NCI-H187 (cell line): ENCODE results near the gene TUT7.
A peak's percentile ranks its signal among the peaks of the same experiment; 100 is the strongest.
"Not testable (repeated sequence)": the region's sequence is repeated elsewhere in the genome, so short reads cannot be mapped to it uniquely, and the experiment has no call there.

Source experiments
- DNase-seq, 2 experiments: peaks; one replicate each; lab custom pipeline; 2025; lab: John Stamatoyannopoulos, UW

Gene TUT7

DNA sequence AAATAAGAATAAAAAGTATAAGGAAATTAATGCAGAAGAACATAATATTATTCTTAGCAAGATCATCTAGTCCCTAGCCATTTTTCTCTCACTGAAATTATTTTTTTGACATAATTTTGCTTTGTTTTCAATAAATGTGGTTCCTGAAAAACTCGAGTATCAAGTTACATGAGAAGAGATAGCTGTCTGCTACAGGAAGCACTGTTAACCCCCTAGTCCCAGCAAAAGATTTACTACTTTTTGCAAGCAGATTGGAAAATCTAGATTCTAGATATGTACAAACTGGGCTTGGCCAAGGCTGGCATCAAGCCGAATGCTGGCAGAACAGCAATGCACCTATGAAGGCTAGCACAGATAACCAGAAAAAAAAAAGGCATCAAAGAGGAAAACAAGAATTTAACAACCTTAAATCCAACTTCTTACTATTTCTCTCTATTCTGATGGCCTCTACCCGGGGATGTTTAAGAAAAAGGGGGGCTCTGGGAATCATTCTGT, 49.9 kb downstream of the TUT7 start:
- DNase-seq: no peak

DNA sequence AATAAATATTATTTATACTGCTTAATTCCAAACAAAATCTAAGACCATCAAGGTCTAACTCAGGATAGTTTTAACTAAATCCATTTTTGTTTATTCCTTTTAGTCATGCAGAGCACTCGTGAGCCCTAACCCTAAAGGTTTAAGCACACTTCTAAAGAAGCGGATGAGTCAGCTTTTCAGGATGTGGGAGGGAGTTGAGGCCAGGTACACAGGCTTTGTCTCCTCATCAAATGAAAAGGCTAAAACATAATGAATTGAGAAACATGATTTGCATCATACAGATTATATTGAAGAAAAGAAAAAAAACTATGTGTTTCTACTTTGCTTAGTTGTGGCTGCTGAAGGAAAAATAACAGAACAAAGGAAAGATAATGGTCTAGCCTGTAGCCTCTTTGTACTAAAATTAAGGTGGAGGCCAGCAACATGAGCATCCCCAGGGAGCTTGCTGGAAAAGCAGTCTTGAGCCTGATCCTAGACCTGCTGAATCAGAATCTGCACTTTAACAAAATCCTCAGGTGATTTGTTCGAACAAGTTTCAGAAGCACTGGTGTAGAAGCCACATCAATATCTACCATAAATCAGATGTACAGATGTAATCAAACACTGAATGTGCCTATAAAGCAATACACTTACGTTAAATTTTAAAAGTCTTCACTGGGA, 50.8 kb downstream of the TUT7 start:
- DNase-seq: no peak

DNA sequence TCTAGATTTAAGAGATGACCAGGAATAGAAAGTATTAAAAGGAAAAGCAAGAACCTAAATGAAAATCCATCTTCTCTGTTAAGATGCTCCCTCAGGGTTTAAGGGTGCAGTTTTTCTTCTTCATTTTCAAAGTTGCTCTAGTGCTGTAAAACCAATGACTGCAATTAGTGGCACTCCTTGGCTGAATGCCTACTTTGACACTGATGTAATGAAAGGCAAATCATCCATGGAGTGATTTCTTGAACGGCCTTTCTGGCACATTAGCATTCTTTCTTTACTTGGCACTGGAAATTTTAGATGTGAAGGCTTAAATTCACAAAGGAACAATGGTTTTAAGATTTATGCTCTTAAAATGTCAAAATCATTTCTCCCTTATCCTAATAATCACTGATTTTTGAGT, 52.5 kb downstream of the TUT7 start:
- no peak for DNase-seq

- DNase-seq: no peak
These were observed 53.5 kb downstream of the TUT7 start for GRCh38 chr9:86300701-86301100.

- no peak for DNase-seq
These were observed 55.3 kb downstream of the TUT7 start for GRCh38 chr9:86298873-86299272.

DNA sequence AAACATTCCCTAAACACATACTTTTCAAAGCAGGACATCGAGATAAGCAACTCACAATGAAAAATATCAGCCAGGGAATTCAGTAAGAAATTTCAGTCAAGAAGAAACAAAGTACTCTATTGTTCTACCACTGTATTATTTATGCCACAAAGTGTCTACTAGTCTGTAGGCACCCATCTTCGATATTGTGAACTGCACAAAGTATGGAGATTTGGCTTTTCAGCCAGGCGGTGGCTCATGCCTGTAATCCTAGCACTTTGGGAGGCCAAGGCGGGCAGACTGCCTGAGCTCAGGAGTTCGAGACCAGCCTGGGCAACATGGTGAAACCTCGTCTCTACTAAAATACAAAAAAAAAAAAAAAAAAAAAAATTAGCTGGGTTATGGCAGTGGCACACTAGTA, 63.9 kb downstream of the TUT7 start:
- not testable (repeated sequence) for DNase-seq

DNA sequence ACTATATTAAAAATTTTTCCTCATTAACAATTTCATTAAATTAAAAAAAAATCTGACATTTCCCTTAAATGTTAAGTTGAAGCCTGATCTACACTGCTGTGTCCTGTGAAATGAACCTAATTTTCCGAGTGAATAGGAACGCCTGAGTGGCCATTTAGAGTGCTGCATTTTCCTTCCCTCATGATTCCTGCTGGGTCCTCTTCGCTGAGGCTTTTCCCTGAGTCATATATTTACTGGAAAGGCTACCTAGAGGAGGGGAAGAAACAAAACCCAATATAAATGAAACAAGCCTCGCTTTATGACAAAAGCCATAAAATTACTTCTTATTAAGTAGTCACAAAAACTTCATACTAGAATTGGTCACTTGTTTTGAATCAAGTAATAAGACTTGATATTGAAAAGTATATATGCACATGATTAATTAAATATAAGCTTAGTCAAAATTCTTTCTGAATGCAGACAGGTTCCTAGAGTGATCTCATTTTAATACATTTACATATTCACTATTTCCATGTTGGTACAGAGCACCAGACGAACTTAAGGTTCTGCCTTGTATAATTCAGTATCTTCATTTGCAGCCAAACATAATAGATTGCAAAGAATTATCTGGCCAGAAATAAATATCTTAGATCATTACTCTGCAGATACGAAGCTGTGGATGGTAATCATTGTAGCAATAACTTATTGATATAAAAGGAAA, 65.6 kb downstream of the TUT7 start:
- DNase-seq: no peak

DNA sequence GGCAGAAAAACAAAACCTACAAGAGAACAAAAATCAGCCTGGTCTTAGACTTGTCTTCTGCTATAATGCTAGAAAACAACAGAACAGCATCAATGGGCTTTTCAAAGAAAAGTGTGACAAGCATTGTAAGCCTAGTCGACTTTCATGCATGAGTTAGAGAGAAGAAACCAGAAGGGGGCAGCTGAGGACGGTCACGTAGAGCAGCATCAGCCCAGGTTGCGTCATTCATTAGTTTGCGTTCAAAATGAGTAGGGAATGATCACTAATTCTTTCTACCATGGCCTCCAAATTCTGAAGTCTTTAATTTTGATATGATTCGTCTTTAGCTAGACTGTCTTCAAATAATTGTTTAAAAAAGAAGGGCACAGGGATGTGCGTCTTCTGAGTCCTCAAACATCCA, 67.2 kb downstream of the TUT7 start:
- no peak for DNase-seq

DNA sequence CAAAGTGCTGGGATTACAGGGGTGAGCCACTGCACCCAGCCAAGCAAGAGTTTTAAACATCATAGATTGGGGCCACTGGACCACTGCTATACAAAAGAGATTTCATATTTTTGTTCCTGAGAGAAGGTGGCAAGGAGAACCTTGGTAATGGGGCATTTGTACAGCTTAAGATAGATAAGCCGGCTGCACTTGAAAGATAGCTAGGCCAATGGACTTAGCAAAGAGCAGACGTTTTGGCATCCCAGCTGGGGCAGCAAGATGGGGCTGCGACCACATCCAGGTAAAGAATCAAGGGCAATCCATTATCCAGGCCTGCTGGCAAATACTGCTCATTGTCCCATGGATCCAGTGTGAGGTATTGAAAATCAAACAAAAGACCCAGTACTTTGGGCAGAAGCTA, 67.9 kb downstream of the TUT7 start:
- no peak for DNase-seq

- DNase-seq: no peak
These were observed 68.9 kb downstream of the TUT7 start for GRCh38 chr9:86285261-86285660.

- DNase-seq: peak in 1 of 2 experiments; percentile 31
These were observed 71.2 kb downstream of the TUT7 start for GRCh38 chr9:86282979-86283535.

GRCh38 chr9:86282077-86282978, 71.9 kb downstream of the TUT7 start, which contains the start of gene ISCA1:
Gene ISCA1 (minus strand): TSS chr9:86282538. CDS start chr9:86282458, 80 bp downstream.
- peak; percentile 55 to 84 for DNase-seq

DNA sequence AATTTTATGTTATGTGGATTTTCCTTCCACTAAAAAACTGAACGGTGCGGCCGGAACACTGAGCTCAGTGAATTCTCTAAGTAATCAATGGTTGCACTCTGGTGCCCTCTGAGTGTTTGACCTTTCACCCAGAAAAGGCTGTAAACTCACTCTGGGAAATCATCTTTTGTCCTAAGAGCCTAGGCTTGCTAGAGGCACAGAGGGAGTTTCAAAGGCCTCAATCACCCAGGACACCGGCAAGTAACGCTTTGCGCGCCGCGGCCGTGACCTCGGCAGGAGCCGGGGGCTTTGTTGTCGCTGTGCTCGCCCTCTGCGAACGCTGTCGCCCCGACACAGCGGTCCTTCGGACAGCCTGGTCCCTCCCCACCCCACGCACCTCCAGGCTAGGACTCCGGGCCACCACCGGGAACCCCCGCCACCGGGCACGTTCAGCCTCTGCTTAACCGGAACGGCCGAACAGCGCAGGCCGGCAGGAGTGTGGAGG, 72.6 kb downstream of the TUT7 start:
- no peak for DNase-seq

GRCh38 chr9:86280580-86280979, 73.6 kb downstream of the TUT7 start:
- no peak for DNase-seq

- DNase-seq: no peak
These were observed 74.4 kb downstream of the TUT7 start for GRCh38 chr9:86279839-86280238.

DNA sequence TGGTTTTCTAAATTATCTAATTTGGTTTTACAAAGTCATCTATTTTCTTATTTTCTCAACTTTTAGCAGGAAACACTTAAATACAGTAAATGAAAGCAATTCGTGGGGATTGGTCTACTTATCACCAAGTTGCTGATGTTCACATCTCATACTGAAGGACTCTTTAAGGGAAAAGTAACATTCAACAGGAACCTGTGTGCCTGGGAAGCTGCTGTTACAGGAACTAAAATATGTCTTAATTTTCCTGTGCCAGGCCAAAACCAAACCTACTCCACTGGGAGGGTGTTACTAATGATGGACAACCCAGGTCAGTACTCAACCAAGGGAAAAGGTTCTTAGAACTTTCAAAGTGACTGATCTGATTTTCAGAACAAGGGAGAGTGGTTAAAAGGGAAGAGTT, 77.1 kb downstream of the TUT7 start:
- DNase-seq: no peak

- no peak for DNase-seq
These were observed 78.2 kb downstream of the TUT7 start for GRCh38 chr9:86275962-86276361.

GRCh38 chr9:86274821-86275643, 79.2 kb downstream of the TUT7 start:
- DNase-seq: no peak

DNA sequence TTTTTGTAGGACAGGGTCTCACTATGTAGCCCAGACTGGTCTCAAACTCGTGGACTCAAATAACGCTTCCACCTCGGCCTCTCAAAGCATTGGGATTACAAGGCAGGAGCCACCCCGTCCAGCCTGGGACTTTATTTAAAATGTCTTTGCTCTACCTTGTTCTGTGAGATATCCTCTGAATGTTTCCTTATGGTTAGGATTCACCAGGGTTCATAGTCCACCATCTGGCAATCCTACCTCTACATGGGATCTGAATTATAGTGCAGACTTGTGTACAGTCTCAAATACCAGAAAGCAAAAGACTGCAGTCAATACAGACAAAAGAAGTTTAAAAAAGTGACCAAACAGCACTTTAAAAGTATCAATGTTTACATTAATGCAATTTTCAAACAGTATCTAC, 82.0 kb downstream of the TUT7 start:
- no peak for DNase-seq

DNA sequence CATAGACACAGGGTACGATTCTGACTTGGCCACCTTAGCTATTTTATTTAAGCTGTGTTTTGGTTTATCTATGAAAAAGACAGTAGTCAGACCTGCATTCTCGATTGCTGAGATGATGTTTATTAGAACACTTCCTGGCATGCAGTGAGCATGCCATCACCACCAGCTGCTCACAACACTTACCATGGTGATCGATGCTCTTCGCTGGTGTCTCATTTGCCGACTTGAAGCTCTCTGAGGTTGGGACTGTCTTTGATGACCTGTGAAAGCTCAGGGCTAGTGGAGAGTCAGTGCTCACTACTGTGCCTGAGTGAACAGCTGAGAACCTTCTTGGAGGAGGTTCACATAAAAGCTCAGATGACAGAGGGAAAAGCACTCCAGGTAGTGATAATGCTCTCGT, 90.3 kb downstream of the TUT7 start:
- no peak for DNase-seq

DNA sequence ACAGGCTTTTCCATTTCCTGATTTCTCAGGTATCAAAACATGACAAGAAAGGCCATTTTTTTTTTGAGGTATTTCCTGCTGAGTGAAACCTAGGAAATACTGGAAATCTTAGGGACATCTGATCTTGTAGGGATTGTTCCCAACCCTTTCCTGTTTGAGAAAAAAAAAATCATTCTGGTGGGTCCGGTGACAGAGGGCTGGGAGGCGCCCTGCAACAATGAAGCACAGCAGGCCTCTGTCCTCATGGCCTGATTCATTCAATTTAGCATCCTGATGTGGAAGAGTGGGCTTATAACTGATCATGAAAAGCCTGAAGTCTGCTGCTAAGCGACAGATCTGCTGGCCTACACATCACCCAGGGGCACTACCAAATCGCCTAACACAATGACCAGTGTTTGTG, 91.7 kb downstream of the TUT7 start:
- no peak for DNase-seq
